HEK293 (cell line): Measurements from ENCODE around the gene NID2.
A peak's percentile ranks its signal among the peaks of the same experiment; 100 is the strongest.

Experiments used
- ATF2 ChIP-seq: fragments of 450-650 bp; formaldehyde crosslinking; IDR thresholded peaks from 2 replicates; pipeline ENCODE4 v1.5.1; 2016; ENCODE audit warnings: missing biosample characterization, missing genetic modification characterization, low read depth
- BCL11B ChIP-seq: fragments of 450-650 bp; formaldehyde crosslinking; IDR thresholded peaks from 2 replicates; pipeline ENCODE4 v1.5.1; 2016; ENCODE audit warnings: low read depth, missing biosample characterization, missing genetic modification characterization
- GLIS1 ChIP-seq: fragments of 450-650 bp; formaldehyde crosslinking; IDR thresholded peaks from 2 replicates; pipeline ENCODE4 v1.5.1; 2016; ENCODE audit warnings: missing biosample characterization, missing genetic modification characterization
- GLIS2 ChIP-seq: fragments of 450-650 bp; formaldehyde crosslinking; IDR thresholded peaks from 2 replicates; pipeline ENCODE4 v1.5.1; 2016; ENCODE audit warnings: missing biosample characterization, missing genetic modification characterization
- OVOL3 ChIP-seq: fragments of 450-650 bp; formaldehyde crosslinking; IDR thresholded peaks from 2 replicates; pipeline ENCODE4 v1.5.1; 2016; ENCODE audit warnings: missing biosample characterization, missing genetic modification characterization
- PATZ1 ChIP-seq: fragments of 450-650 bp; formaldehyde crosslinking; IDR thresholded peaks from 2 replicates; pipeline ENCODE4 v1.5.1; 2016; ENCODE audit warnings: missing biosample characterization, missing genetic modification characterization
- PRDM6 ChIP-seq: fragments of 450-650 bp; formaldehyde crosslinking; IDR thresholded peaks from 2 replicates; pipeline ENCODE4 v1.5.1; 2017; ENCODE audit warnings: missing biosample characterization, missing genetic modification characterization
- REST ChIP-seq: fragments of 450-650 bp; formaldehyde crosslinking; IDR thresholded peaks from 2 replicates; pipeline ENCODE4 v1.5.1; 2016; ENCODE audit warnings: missing biosample characterization, missing genetic modification characterization
- SCRT1 ChIP-seq: fragments of 450-650 bp; formaldehyde crosslinking; IDR thresholded peaks from 2 replicates; pipeline ENCODE4 v1.5.1; 2016; ENCODE audit warnings: missing biosample characterization, missing genetic modification characterization, borderline replicate concordance
- YY1 ChIP-seq: fragments of 450-650 bp; formaldehyde crosslinking; IDR thresholded peaks from 2 replicates; pipeline ENCODE4 v1.5.1; 2018; ENCODE audit warnings: missing biosample characterization, missing genetic modification characterization
- ZBTB11 ChIP-seq: fragments of 450-650 bp; formaldehyde crosslinking; conservative IDR thresholded peaks from 2 replicates; pipeline ENCODE4 v1.5.1; 2016; ENCODE audit warnings: low read depth, missing biosample characterization, missing genetic modification characterization
- ZBTB17 ChIP-seq: fragments of 450-650 bp; formaldehyde crosslinking; IDR thresholded peaks from 2 replicates; pipeline ENCODE4 v1.5.1; 2016; ENCODE audit warnings: missing biosample characterization, missing genetic modification characterization
- ZBTB48 ChIP-seq: fragments of 450-650 bp; formaldehyde crosslinking; IDR thresholded peaks from 2 replicates; pipeline ENCODE4 v1.5.1; 2016; ENCODE audit warnings: missing biosample characterization, missing genetic modification characterization
- ZBTB8A ChIP-seq: fragments of 450-650 bp; formaldehyde crosslinking; IDR thresholded peaks from 2 replicates; pipeline ENCODE4 v1.5.1; 2016; ENCODE audit warnings: missing biosample characterization, missing genetic modification characterization
- ZIC2 ChIP-seq: fragments of 450-650 bp; formaldehyde crosslinking; IDR thresholded peaks from 2 replicates; pipeline ENCODE4 v1.5.1; 2016; ENCODE audit warnings: missing biosample characterization, missing genetic modification characterization
- ZNF121 ChIP-seq: fragments of 450-650 bp; formaldehyde crosslinking; IDR thresholded peaks from 2 replicates; pipeline ENCODE4 v1.5.1; 2016; ENCODE audit warnings: missing biosample characterization, missing genetic modification characterization
- ZNF132 ChIP-seq: fragments of 450-650 bp; formaldehyde crosslinking; IDR thresholded peaks from 2 replicates; pipeline ENCODE4 v1.5.1; 2017; ENCODE audit warnings: missing biosample characterization, missing genetic modification characterization, borderline replicate concordance
- ZNF157 ChIP-seq: fragments of 450-650 bp; formaldehyde crosslinking; IDR thresholded peaks from 2 replicates; pipeline ENCODE4 v1.5.1; 2016; ENCODE audit warnings: missing biosample characterization, missing genetic modification characterization
- ZNF169 ChIP-seq: fragments of 450-650 bp; formaldehyde crosslinking; IDR thresholded peaks from 2 replicates; pipeline ENCODE4 v1.5.1; 2016; ENCODE audit warnings: missing biosample characterization, missing genetic modification characterization
- ZNF184 ChIP-seq: fragments of 450-650 bp; IDR thresholded peaks from 2 replicates; pipeline ENCODE4 v1.5.1; 2018; ENCODE audit warnings: missing biosample characterization, mild to moderate bottlenecking, missing genetic modification characterization
- ZNF24 ChIP-seq: fragments of 450-650 bp; formaldehyde crosslinking; IDR thresholded peaks from 2 replicates; pipeline ENCODE4 v1.5.1; 2016; ENCODE audit warnings: missing biosample characterization, missing genetic modification characterization
- ZNF354C ChIP-seq: fragments of 450-650 bp; formaldehyde crosslinking; IDR thresholded peaks from 2 replicates; pipeline ENCODE4 v1.5.1; 2016; ENCODE audit warnings: missing biosample characterization, missing genetic modification characterization, low read depth, borderline replicate concordance
- ZNF560 ChIP-seq: fragments of 450-650 bp; formaldehyde crosslinking; IDR thresholded peaks from 2 replicates; pipeline ENCODE4 v1.5.1; 2017; ENCODE audit warnings: missing biosample characterization, missing genetic modification characterization, borderline replicate concordance
- ZNF580 ChIP-seq: fragments of 450-650 bp; formaldehyde crosslinking; IDR thresholded peaks from 2 replicates; pipeline ENCODE4 v1.5.1; 2016; ENCODE audit warnings: missing biosample characterization, missing genetic modification characterization
- ZNF626 ChIP-seq: fragments of 450-650 bp; sonication (Bioruptor Pico); formaldehyde crosslinking; IDR thresholded peaks from 2 replicates; pipeline ENCODE4 v1.5.1; 2018; ENCODE audit warnings: missing biosample characterization, missing genetic modification characterization, inconsistent platforms

NID2 gene

GRCh38 chr14:52067873-52068614 is 815 bp downstream of the NID2 start (continued):
- TF ChIP-seq ZBTB11 (no peak), ZNF626 (no peak), REST (no peak), ZBTB17 (peak; percentile 8; the same call in 1 of the 2 replicates), ZIC2 (peak; percentile 50), PRDM6 (no peak), GLIS2 (tag by site-specific recombination) (peak; percentile 19; the same call in 1 of the 2 replicates), ZBTB8A (tag by site-specific recombination) (peak; percentile 59; the same call in 1 of the 2 replicates), ATF2 (tag by site-specific recombination) (no peak), SCRT1 (tag by site-specific recombination) (no peak), ZBTB48 (tag by site-specific recombination) (peak; percentile 84), OVOL3 (no peak), ZNF354C (tag by site-specific recombination) (no peak), GLIS1 (tag by site-specific recombination) (peak; percentile 71), ZNF24 (tag by site-specific recombination) (no peak), YY1 (tag by site-specific recombination) (no peak), ZNF560 (tag by site-specific recombination) (no peak), ZNF184 (tag by site-specific recombination) (no peak), ZNF121 (tag by site-specific recombination) (peak; percentile 71; the same call in 1 of the 2 replicates), PATZ1 (0 out of 2 replicates have a peak, but pooled peaks have one; percentile 11), ZNF169 (no peak), ZNF132 (tag by site-specific recombination) (no peak), ZNF157 (tag by site-specific recombination) (no peak), ZNF580 (no peak), BCL11B (tag by site-specific recombination) (no peak)
